ENCODE data around the gene RAB7B. TPM values are rescaled to one million over a fixed set of nuclear protein-coding genes. Genes with fewer than 3 reads are reported as not detected.

The RAB7B gene
- total and polyA plus RNA-seq, 9 of the 15 experiments (the other 6 are each of a cell fraction or from before 2014, with no cell fraction given), result 0.03 to 0.29 (median 0.07) TPM; not detected in 4

DNA sequence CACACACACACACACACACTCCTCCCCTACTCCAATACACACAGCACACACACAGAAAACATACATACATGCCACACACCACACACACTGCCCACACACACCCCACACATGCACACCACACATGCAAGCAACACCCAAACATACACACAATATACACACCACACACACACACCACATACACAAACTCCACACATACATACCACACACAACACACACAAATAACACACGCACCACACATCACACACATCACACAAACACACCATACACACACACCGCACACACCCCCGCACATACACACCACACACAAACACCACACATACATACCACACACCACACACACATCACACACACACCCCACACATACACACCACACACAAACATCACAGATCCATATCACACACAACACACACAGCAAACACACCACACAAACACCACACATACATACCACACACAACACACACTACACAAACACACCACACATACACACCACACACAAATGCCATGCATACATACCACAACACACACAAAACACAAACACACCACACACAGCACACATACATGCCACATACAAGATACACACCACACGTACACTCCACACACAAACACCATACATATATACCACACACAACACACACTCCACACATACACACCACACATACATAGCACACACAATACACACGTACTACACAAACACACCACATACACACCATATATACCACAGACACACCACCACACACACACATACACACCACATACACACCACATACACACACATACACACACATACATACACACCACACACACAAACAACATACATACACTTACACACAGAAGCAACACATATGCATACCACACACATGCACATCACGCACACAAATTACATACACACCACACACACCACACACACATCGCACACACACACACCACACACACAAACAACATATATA is 932 bp upstream of the RAB7B start (continued):
- TF ChIP-seq, protein P1, sequence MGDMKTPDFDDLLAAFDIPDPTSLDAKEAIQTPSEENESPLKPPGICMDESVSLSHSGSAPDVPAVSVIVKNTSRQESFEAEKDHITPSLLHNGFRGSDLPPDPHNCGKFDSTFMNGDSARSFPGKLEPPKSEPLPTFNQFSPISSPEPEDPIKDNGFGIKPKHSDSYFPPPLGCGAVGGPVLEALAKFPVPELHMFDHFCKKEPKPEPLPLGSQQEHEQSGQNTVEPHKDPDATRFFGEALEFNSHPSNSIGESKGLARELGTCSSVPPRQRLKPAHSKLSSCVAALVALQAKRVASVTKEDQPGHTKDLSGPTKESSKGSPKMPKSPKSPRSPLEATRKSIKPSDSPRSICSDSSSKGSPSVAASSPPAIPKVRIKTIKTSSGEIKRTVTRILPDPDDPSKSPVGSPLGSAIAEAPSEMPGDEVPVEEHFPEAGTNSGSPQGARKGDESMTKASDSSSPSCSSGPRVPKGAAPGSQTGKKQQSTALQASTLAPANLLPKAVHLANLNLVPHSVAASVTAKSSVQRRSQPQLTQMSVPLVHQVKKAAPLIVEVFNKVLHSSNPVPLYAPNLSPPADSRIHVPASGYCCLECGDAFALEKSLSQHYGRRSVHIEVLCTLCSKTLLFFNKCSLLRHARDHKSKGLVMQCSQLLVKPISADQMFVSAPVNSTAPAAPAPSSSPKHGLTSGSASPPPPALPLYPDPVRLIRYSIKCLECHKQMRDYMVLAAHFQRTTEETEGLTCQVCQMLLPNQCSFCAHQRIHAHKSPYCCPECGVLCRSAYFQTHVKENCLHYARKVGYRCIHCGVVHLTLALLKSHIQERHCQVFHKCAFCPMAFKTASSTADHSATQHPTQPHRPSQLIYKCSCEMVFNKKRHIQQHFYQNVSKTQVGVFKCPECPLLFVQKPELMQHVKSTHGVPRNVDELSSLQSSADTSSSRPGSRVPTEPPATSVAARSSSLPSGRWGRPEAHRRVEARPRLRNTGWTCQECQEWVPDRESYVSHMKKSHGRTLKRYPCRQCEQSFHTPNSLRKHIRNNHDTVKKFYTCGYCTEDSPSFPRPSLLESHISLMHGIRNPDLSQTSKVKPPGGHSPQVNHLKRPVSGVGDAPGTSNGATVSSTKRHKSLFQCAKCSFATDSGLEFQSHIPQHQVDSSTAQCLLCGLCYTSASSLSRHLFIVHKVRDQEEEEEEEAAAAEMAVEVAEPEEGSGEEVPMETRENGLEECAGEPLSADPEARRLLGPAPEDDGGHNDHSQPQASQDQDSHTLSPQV (IDR thresholded peaks at IDR 0.05), result no peak
- TF ChIP-seq JUN (IDR thresholded peaks at IDR 0.05; ENCODE audit: borderline replicate concordance, low read depth, low read length) (no peak), JUN (CRISPR knock-in tag; IDR thresholded peaks at IDR 0.05; ENCODE audit: borderline replicate concordance) (peak; percentile 67; the same call in 1 of the 2 replicates), KAT8 (IDR thresholded peaks at IDR 0.05; ENCODE audit: low read depth) (no peak), ELF1 (tag; IDR thresholded peaks at IDR 0.05) (no peak), DACH1 (IDR thresholded peaks at IDR 0.05; ENCODE audit: partially characterized antibody) (no peak), STAG1 (CRISPR knock-in tag; IDR thresholded peaks at IDR 0.05; ENCODE audit: borderline replicate concordance) (no peak), RBM25 (IDR thresholded peaks at IDR 0.05; ENCODE audit: low read depth, low read length, severe bottlenecking) (no peak), MTA3 (IDR thresholded peaks at IDR 0.05; ENCODE audit: borderline replicate concordance) (no peak), MAFF (IDR thresholded peaks at IDR 0.05; ENCODE audit: low read length) (no peak), CREB1 (IDR thresholded peaks at IDR 0.05) (no peak), CREB1 (CRISPR knock-in tag; IDR thresholded peaks at IDR 0.05) (no peak), TAL1 (IDR thresholded peaks at IDR 0.05) (no peak), BCOR (IDR thresholded peaks at IDR 0.05) (peak; percentile 14), CBFB (CRISPR knock-in tag; IDR thresholded peaks at IDR 0.05) (0 out of 2 replicates have a peak, but pooled peaks have one; percentile 42), SMARCB1 (IDR thresholded peaks at IDR 0.05; ENCODE audit: insufficient read length, low read depth) (no peak), RBBP5 (IDR thresholded peaks at IDR 0.05; ENCODE audit: borderline replicate concordance, insufficient read depth, low read length, poor library complexity, severe bottlenecking) (no peak), TGIF2 (CRISPR knock-in tag; IDR thresholded peaks at IDR 0.05) (no peak), KAT7 (CRISPR knock-in tag; IDR thresholded peaks at IDR 0.05; ENCODE audit: borderline replicate concordance) (no peak), MAFK (IDR thresholded peaks at IDR 0.05; ENCODE audit: low read length) (no peak)
- TF ChIP-seq, protein P2, sequence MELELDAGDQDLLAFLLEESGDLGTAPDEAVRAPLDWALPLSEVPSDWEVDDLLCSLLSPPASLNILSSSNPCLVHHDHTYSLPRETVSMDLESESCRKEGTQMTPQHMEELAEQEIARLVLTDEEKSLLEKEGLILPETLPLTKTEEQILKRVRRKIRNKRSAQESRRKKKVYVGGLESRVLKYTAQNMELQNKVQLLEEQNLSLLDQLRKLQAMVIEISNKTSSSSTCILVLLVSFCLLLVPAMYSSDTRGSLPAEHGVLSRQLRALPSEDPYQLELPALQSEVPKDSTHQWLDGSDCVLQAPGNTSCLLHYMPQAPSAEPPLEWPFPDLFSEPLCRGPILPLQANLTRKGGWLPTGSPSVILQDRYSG (tag; conservative IDR thresholded peaks at IDR 0.05; ENCODE audit: low read depth), result no peak
- TF ChIP-seq, protein P3, sequence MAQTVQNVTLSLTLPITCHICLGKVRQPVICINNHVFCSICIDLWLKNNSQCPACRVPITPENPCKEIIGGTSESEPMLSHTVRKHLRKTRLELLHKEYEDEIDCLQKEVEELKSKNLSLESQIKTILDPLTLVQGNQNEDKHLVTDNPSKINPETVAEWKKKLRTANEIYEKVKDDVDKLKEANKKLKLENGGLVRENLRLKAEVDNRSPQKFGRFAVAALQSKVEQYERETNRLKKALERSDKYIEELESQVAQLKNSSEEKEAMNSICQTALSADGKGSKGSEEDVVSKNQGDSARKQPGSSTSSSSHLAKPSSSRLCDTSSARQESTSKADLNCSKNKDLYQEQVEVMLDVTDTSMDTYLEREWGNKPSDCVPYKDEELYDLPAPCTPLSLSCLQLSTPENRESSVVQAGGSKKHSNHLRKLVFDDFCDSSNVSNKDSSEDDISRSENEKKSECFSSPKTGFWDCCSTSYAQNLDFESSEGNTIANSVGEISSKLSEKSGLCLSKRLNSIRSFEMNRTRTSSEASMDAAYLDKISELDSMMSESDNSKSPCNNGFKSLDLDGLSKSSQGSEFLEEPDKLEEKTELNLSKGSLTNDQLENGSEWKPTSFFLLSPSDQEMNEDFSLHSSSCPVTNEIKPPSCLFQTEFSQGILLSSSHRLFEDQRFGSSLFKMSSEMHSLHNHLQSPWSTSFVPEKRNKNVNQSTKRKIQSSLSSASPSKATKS (CRISPR knock-in tag; IDR thresholded peaks at IDR 0.05), result no peak
